HG03521 (cell line): Measurements from ENCODE around the gene FOXI1.
"Not testable (repeated sequence)": the region's sequence is repeated elsewhere in the genome, so short reads cannot be mapped to it uniquely, and the experiment has no call there.

ENCODE experiments used
- ATAC-seq: cut with Tn5 transposase; IDR thresholded peaks from one replicate; pipeline ENCODE4 v1.9.1; 2021; ENCODE audit warnings: mild to moderate bottlenecking, moderate library complexity; ENCODE audit not compliant: unreplicated experiment

The FOXI1 gene

GRCh38 chr5:170092455-170093101 lies 13.1 kb upstream of the FOXI1 start:
- no peak for ATAC-seq

GRCh38 chr5:170094329-170094728 lies 11.4 kb upstream of the FOXI1 start:
- not testable (repeated sequence) for ATAC-seq

DNA sequence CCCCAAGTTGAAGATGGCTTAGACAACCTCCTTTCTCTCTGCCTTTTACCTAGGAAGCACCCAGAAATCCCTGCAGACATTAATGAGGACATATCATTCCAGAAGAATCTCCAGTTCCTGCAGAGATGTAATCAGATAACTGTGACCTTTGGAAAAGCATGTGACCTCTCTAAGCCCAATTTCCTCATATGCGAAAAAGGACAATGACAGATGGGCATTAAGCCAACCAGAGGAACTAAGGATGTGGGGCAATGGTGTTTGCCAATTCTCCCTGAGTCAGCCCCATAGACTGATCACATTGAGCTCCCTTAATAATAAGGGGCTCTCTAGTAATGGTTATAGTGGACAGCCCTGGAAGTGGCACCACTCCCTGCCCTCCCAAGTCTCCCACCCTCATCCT lies 10.1 kb upstream of the FOXI1 start:
- ATAC-seq, result no peak

GRCh38 chr5:170097934-170098333 lies 7.8 kb upstream of the FOXI1 start:
- no peak for ATAC-seq

DNA sequence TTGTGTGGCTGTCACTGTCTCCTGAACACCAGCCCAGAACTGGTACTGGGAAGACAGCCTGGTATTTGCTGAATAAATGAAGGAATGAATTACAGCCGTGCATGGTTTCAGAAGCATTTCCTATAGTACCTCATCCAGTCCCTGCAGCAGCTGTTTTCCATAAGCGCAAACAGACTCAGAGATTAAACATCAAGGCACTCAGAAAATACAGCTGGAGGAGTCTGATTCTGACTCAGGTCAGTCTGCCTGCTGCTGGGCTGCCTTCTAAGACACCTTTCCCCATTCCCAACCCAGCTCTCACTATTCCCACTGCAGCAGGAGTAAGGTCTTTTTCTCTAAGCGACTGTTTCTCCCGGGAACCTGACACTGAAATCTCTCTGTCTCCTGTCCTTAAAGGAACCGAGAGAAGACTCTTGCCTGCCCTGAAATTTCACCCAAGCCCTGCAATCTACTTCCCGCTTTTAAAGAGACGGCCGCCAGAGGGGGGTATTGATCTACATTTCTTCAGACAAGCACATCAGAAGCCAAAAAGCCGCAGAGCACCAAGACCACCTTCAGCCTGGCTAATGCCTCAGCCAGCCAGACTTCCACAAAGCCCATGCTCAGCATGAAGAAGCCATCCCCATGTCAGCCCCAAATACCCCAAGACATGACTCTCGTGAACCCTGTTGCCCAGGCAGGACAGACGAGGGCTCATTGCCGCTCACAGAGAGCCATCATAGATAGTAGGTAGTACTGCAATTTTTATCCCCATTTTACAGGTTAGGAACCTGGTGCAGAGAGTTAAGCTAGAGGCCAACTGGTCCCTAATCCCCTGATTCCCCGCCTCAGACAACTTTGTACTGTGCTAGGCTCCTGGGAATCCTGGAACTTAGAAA lies 5.4 kb upstream of the FOXI1 start:
- ATAC-seq, result no peak

DNA sequence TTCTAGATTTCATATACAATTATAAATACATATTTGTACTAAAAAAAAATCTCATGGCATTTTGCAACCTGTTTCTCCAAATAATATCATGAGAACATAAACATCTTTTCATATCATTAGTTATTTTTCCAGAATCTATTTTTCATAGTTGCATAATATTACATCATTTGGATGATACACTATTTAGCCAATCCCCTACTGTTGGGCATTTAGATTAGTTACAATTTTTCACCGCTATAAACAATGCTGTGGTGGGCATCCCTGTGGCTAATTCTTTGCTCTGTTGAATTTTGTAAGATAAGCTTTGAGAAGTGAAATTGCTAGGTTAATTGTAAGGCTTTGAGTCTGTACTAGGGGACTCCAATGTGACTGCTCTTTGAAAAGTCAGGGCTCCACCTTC lies 2.2 kb upstream of the FOXI1 start:
- no peak for ATAC-seq

DNA sequence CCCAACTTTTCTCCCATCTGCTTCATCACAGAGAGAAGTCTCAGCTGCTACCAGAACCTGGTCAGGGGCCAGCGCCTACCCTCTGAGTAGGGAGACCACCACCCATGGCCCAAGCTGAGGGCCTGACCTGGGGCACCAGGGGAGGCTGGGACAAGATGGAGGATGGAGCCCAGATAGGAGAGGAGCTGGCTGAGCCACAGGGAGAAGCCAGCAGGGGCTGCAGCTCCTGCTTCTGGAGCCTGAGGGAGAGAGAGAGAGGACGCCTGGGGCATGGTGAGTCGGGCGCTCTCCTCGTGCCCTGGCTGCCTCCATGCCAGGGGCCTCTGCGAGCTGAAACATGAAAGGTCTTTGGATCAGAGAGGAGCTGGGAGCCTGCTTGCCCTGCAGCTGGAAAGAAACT lies 1.4 kb upstream of the FOXI1 start:
- no peak for ATAC-seq

- no peak for ATAC-seq
These were observed 987 bp upstream of the FOXI1 start for GRCh38 chr5:170104710-170105109.

DNA sequence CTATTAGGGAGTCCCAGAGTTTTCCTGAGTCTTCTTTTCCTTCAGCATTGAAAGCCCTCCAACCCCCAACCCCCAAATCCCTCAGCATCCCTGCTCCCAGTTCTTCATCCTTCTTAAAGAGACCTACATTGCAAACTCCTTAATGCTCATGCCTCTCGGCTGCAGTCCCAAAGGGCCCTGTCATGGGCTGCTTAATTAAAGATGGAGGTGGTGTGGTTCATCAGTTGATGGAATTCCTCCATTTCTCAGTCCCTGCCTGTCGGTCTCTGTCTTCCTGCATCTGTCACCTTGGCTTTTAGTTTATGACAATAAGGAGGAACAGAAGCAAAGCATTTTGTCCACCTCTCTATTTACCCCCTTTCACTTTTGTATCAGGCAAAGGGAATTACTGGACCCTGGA lies 2.0 kb downstream of the FOXI1 start:
- no peak for ATAC-seq

DNA sequence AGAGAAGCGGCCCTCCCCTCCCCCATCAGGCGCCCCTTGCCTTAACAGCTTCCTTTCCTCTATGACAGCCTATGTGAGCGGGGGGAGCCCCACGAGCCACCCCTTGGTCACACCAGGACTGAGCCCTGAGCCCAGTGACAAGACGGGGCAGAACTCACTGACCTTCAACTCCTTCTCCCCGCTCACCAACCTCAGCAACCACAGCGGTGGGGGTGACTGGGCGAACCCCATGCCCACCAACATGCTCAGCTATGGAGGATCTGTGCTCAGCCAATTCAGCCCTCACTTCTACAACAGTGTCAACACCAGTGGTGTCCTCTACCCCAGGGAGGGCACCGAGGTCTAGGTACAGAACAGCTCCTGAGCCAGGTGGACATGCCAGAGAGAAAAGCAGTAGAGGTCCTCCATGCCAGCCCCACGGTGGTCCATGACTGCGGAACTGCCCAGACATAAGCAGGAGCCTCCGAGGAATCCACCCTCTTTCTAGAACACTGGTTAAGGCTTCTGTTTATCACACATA lies 2.6 kb downstream of the FOXI1 start:
- no peak for ATAC-seq

GRCh38 chr5:170109059-170110031 lies 3.6 kb downstream of the FOXI1 start:
- no peak for ATAC-seq

DNA sequence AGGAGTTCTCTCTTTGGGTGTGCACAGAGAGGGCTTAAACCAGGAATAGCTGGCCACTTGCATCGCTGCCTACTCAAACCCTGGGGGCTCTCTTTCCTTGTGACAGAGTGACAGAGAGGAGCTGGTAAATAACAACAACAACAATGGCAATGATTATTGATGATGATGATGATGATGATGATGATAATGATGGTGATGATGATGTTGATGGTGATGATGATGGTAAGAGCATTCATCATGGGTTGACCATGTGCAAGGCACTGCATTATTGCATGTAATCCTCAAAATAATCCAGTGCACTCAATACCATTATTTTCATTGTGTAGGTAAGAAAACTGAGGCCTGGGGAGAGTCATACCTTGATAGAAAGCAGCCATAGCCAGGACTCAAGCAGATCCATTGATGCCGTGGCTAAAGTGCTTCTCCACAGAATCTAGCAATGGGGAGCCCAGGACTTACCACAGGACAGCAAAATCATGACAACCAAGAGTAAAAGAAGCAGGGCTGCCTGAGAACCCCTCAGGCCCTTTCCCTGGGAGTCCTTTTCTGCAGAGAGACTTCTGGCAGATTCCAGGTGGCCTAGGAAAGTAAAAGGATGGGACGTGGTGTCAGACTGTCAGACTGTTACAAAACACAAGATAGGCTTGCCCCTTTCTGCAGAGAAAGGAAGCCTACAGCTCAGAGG lies 4.8 kb downstream of the FOXI1 start:
- ATAC-seq, result no peak

GRCh38 chr5:170111088-170111785 lies 5.5 kb downstream of the FOXI1 start:
- no peak for ATAC-seq

DNA sequence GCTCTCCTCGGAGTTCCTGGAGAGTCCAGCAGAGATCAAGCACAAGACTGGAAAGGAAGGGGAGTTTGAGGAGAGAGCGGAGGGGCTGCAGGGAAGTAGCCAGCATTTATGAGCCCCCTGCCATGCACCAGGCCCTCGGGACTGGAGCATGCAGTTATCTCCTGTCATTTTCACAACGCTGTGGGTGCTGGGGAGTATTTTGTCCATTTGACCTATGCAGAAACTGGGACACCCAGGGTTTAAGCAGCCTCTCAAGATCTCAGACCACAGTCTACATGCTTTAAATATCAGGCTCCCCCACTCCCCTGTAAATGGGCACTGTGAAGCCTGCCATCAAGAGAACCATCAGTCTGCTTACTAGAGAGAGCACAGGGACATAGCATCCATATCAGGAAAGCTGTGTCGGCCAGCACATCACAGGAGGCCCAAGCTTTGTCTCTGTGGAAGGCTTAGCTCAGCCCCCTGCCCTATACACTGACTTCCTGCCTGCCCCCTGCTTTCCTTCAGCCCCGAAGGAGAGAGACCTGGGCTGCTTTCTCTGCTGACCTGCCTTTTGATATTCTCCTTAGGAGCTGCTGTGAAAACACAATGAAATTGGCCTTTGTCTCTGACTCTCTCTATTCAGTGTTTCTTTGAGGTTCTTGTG lies 7.3 kb downstream of the FOXI1 start:
- ATAC-seq, result no peak

- ATAC-seq, result no peak
These were observed 7.8 kb downstream of the FOXI1 start for GRCh38 chr5:170113522-170113900.

GRCh38 chr5:170114271-170114670 lies 8.6 kb downstream of the FOXI1 start:
- ATAC-seq, result no peak

- ATAC-seq, result no peak
These were observed 10.2 kb downstream of the FOXI1 start for GRCh38 chr5:170115925-170116324.

DNA sequence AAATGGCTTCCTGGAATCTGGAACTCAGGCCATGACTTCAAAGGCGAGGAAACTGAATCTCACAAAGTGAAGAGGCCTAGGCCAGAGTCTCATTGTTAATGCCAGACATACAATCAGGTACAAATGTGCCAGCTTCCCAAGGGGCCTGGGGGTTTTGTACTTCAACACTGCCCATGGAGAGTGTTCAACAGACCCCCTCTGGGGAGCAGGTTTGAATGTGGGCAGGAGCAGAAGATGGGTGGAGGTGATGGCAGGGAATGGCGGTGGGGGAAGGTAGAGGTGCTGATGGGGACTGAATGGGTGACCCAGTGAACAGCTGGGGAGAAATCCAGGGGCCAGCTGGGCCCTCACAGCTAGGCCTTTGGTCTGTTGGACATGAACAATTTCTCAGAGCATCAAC lies 12.0 kb downstream of the FOXI1 start:
- no peak for ATAC-seq

- no peak for ATAC-seq
These were observed 14.9 kb downstream of the FOXI1 start for GRCh38 chr5:170120576-170120975.
